Measurements from ENCODE around the gene CDK14.

CDK14 gene

DNA sequence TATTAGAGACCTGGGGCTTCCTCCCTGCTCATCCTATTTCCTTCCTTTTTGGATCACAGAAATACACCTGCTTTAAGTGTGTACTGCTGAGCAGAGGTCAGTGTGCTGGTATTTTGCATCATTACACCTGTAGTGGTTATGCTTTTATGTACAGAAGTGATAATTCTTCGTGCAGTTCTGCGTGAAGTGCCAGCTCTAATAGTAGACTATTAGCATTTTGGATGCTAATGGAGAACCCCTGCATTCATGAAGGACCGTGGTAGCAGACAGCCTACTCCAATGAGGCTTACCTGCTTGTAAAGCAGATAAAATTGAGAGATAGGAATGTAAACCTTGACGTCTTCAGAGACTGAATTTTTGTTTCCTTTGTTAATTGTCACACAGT is 114.3 kb downstream of the CDK14 start:
- H3K4me3 ChIP-seq (ENCODE audit: low read depth, low read length), result no peak overlapping the region
- H3K9ac ChIP-seq (ENCODE audit: low read depth, low read length), result no peak overlapping the region
- no peaks in the 10 kb centered on the region for H3K27me3 ChIP-seq (ENCODE audit: control insufficient read depth, insufficient read depth, low read length)
- H3K9me3 ChIP-seq (ENCODE audit: control insufficient read depth, insufficient read depth, low read length), result no peaks in the 10 kb centered on the region
- peaks cover 11% of the 10 kb centered on the region for H3K4me1 ChIP-seq (ENCODE audit: control insufficient read depth, insufficient read depth, low read length)
- H3K36me3 ChIP-seq (ENCODE audit: control insufficient read depth, insufficient read depth, low read length), result no peaks in the 10 kb centered on the region

DNA sequence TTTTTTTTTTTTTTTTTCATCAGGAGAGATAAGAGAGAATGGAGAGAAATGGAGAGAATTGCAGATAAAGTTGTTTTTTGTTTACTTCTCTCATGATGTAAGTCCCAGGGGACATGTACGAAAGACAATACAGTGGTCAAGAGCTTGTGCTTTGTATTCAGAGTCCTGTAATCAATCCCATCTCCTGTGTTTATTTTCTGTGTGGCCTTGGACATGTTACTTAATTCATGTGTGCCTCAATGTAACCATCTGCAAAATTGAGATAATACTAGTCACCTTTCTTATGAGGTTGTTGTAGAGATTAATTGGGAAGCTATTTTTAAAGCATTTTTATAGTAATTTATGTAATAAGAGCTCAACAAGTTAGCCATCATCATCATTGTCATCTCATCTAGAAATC is 117.5 kb downstream of the CDK14 start:
- no peak overlapping the region for H3K4me3 ChIP-seq (ENCODE audit: low read depth, low read length)
- H3K36me3 ChIP-seq (ENCODE audit: control insufficient read depth, insufficient read depth, low read length), result no peaks in the 10 kb centered on the region
- no peak overlapping the region for H3K9ac ChIP-seq (ENCODE audit: low read depth, low read length)
- no peaks in the 10 kb centered on the region for H3K9me3 ChIP-seq (ENCODE audit: control insufficient read depth, insufficient read depth, low read length)
- no peaks in the 10 kb centered on the region for H3K27me3 ChIP-seq (ENCODE audit: control insufficient read depth, insufficient read depth, low read length)
- H3K4me1 ChIP-seq (ENCODE audit: control insufficient read depth, insufficient read depth, low read length), result peaks cover 11% of the 10 kb centered on the region

DNA sequence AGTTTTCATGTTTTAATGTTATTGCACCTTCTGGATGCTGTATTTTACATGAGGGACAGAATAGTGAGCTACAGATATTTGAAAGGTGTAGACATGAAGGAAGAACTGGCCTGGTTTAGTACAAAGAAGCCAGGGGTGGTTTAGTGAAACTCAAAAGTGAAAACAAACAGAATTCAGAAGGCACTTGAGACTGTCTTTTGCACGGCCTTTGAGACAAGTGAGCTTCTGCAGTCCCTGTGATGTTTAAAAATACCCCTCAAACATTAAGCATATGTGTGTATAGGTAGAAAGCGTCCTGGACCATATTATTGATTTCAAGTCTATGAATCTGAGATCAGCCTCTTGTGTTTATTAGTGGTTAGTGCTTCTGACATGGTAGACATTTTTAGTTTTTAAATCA is 118.9 kb downstream of the CDK14 start:
- Histone ChIP-seq H3K4me1 (ENCODE audit: control insufficient read depth, insufficient read depth, low read length) (peaks cover 5% of the 10 kb centered on the region), H3K4me3 (ENCODE audit: low read depth, low read length) (no peak overlapping the region), H3K9ac (ENCODE audit: low read depth, low read length) (no peak overlapping the region), H3K9me3 (ENCODE audit: control insufficient read depth, insufficient read depth, low read length) (no peaks in the 10 kb centered on the region), H3K36me3 (ENCODE audit: control insufficient read depth, insufficient read depth, low read length) (no peaks in the 10 kb centered on the region), H3K27me3 (ENCODE audit: control insufficient read depth, insufficient read depth, low read length) (no peaks in the 10 kb centered on the region)

DNA sequence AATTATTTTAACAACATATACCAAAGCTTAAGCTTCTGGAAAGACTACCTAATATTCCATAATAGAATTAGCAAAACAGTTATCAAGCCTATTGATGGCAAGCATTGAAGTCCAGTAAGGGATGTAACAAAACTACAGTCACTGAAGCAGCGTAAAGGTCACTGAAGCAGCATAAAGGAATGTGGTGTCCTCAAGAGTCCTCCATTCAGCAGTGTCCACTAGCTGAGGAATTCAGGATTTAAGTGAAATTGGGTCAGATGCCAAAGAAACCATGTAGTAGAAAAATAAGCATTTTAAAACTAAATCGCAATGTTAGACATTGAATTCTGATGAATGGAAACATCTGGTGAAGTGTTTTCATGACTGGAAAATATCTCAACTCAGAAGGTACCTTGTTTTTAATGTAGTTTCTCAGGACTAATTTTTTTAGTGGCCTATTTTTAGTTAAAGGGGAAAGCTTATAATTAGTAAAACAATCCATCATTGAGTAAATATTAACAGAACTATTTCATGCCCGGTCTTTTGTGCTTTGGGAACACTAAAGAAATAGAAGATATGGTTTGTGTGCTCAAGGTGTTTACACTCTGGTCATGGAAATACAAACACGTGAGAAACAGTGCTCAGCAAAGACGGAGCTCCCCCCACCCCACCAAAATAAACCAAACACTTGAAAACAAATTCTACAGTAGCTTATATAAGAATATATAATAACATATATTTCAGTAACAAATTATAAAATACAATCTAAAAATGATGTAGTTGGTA is 121.4 kb downstream of the CDK14 start:
- no peaks in the 10 kb centered on the region for H3K36me3 ChIP-seq (ENCODE audit: control insufficient read depth, insufficient read depth, low read length)
- no peaks in the 10 kb centered on the region for H3K9me3 ChIP-seq (ENCODE audit: control insufficient read depth, insufficient read depth, low read length)
- no peak overlapping the region for H3K9ac ChIP-seq (ENCODE audit: low read depth, low read length)
- no peaks in the 10 kb centered on the region for H3K27me3 ChIP-seq (ENCODE audit: control insufficient read depth, insufficient read depth, low read length)
- H3K4me3 ChIP-seq (ENCODE audit: low read depth, low read length), result no peak overlapping the region
- no peaks in the 10 kb centered on the region for H3K4me1 ChIP-seq (ENCODE audit: control insufficient read depth, insufficient read depth, low read length)

DNA sequence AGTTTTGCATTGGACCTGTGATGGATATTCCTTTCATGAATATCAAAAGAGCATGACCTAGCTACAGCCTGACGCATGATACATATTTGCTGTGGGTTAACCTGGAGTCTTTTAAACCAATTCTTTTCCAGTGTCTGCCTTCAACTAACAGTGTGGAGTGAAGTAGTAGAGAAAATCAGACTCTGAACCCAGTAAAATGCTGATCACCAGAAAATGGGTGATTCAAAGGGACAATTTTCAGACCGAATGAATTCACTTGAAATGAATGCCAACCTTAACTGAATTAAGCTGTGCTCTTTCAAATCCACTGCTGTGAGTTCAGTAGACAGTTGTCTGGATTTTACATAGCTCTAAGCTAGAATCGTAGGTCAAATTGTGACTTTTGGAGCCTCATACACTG is 123.0 kb downstream of the CDK14 start:
- Histone ChIP-seq H3K9ac (ENCODE audit: low read depth, low read length) (no peak overlapping the region), H3K9me3 (ENCODE audit: control insufficient read depth, insufficient read depth, low read length) (no peaks in the 10 kb centered on the region), H3K36me3 (ENCODE audit: control insufficient read depth, insufficient read depth, low read length) (no peaks in the 10 kb centered on the region), H3K4me1 (ENCODE audit: control insufficient read depth, insufficient read depth, low read length) (no peaks in the 10 kb centered on the region), H3K27me3 (ENCODE audit: control insufficient read depth, insufficient read depth, low read length) (no peaks in the 10 kb centered on the region), H3K4me3 (ENCODE audit: low read depth, low read length) (no peak overlapping the region)

DNA sequence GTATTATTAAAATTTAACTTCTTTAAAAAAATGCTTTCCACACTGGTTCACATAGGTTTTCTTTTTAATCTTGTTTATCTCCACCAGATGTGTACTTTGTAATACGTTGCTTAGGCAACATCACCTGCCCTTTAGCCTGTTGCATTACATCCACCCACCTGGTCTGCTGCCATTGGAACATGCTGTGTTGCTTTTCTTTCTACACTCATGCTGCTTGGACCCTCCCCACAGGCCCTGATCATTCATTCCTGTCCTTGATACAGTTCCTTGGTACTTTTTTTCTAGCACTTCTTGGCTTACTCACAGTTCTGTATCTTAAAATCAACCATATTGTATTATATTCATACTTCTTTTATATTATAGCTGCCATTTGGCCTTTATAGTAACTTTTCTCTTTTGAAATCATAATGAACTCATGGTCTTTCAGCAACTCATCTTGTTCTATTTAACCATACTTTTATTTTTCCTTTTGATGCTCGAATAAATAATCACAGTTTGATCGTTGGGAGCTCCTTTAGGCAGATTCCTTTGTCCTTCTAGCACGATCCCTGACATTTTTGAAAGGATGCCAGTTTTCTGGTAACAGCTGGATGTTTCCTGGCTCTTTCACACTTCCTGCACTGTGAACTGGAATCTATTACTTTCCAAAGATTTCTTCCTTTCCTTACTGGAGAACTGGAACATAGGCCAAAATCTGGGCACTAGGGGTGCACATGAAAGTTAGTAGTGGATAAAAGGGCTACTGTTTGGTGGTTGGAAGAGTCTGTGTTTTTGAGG is 125.1 kb downstream of the CDK14 start:
- Histone ChIP-seq H3K4me3 (ENCODE audit: low read depth, low read length) (no peak overlapping the region), H3K9ac (ENCODE audit: low read depth, low read length) (no peak overlapping the region), H3K27me3 (ENCODE audit: control insufficient read depth, insufficient read depth, low read length) (no peaks in the 10 kb centered on the region), H3K9me3 (ENCODE audit: control insufficient read depth, insufficient read depth, low read length) (no peaks in the 10 kb centered on the region), H3K36me3 (ENCODE audit: control insufficient read depth, insufficient read depth, low read length) (no peaks in the 10 kb centered on the region), H3K4me1 (ENCODE audit: control insufficient read depth, insufficient read depth, low read length) (peaks cover 5% of the 10 kb centered on the region)

DNA sequence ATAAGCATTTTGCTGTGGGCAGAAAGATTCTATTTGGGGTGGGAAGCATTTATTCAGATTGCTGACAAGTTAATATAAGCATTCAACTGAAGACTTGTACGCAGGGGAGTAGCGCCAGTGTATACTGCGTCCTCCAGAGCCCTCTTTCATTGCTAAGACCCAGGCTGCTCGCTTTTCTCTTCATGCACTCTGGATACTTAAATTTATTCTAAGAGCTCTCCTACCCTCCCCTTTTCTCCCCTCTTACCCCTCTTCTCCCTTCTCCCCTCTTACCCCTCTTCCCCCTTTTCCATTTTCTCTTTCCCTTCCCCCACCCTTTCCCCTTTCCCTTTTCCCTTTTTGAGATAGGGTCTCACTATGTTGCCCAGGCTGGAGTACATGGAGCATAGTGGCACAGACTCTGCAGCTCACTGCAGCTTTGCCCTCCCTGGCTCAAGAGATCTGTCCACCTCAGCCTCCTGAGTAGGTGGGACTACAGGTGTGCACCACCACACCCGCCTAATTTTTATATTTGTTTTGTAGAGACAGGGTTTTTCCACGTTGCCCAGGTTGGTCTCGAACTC is 125.8 kb downstream of the CDK14 start:
- H3K36me3 ChIP-seq (ENCODE audit: control insufficient read depth, insufficient read depth, low read length), result no peaks in the 10 kb centered on the region
- H3K4me3 ChIP-seq (ENCODE audit: low read depth, low read length), result no peak overlapping the region

DNA sequence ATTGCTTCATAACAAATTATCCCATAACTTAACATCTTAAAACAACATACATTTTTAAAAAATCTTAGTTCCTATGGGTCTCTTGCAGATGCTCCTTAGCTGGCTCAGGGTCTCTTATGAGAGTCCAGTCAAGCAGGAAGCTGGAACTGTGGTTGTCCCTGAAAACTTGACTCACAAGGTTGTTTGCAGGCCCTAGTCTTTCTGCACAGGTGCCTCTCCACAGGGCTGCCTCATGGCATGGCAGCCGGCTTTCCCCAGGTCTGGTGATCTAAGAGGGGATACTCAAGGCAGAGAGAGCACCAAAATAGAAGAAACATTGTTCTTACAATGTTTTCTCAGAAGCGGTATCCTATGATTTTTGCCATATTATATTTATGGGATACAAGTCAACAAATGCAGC is 127.1 kb downstream of the CDK14 start:
- peaks cover 8% of the 10 kb centered on the region for H3K4me1 ChIP-seq (ENCODE audit: control insufficient read depth, insufficient read depth, low read length)
- peaks cover 5% of the 10 kb centered on the region for H3K27me3 ChIP-seq (ENCODE audit: control insufficient read depth, insufficient read depth, low read length)

More for the DNA sequence above, 125.8 kb downstream of the CDK14 start:
- H3K9me3 ChIP-seq (ENCODE audit: control insufficient read depth, insufficient read depth, low read length), result no peaks in the 10 kb centered on the region
- peaks cover 8% of the 10 kb centered on the region for H3K4me1 ChIP-seq (ENCODE audit: control insufficient read depth, insufficient read depth, low read length)
- no peaks in the 10 kb centered on the region for H3K27me3 ChIP-seq (ENCODE audit: control insufficient read depth, insufficient read depth, low read length)
- H3K9ac ChIP-seq (ENCODE audit: low read depth, low read length), result no peak overlapping the region

DNA sequence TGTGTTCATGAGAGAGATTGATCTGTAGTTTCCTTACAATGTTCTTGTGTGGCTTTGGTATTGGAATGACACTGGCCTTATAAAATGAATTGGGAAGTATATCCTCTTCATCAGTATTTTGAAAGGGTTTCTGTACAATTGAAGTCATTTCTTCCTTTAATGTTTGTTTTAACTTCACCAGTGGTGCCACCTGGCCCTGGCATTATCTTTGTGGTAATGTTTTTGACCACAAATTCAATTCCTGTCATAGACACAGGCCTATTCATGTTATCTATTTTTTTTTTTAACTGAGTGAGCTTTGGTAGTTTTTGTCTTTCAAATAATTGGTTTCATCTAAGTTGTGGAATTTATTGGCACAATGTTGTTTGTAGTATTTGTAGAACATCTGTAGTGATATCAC is 127.7 kb downstream of the CDK14 start:
- no peak overlapping the region for H3K4me3 ChIP-seq (ENCODE audit: low read depth, low read length)
- peaks cover 5% of the 10 kb centered on the region for H3K27me3 ChIP-seq (ENCODE audit: control insufficient read depth, insufficient read depth, low read length)
- H3K9ac ChIP-seq (ENCODE audit: low read depth, low read length), result no peak overlapping the region
- H3K9me3 ChIP-seq (ENCODE audit: control insufficient read depth, insufficient read depth, low read length), result no peaks in the 10 kb centered on the region
- no peaks in the 10 kb centered on the region for H3K36me3 ChIP-seq (ENCODE audit: control insufficient read depth, insufficient read depth, low read length)
- H3K4me1 ChIP-seq (ENCODE audit: control insufficient read depth, insufficient read depth, low read length), result peaks cover 8% of the 10 kb centered on the region

More for the DNA sequence above, 127.1 kb downstream of the CDK14 start:
- no peaks in the 10 kb centered on the region for H3K36me3 ChIP-seq (ENCODE audit: control insufficient read depth, insufficient read depth, low read length)
- H3K4me3 ChIP-seq (ENCODE audit: low read depth, low read length), result no peak overlapping the region
- H3K9ac ChIP-seq (ENCODE audit: low read depth, low read length), result no peak overlapping the region
- no peaks in the 10 kb centered on the region for H3K9me3 ChIP-seq (ENCODE audit: control insufficient read depth, insufficient read depth, low read length)

DNA sequence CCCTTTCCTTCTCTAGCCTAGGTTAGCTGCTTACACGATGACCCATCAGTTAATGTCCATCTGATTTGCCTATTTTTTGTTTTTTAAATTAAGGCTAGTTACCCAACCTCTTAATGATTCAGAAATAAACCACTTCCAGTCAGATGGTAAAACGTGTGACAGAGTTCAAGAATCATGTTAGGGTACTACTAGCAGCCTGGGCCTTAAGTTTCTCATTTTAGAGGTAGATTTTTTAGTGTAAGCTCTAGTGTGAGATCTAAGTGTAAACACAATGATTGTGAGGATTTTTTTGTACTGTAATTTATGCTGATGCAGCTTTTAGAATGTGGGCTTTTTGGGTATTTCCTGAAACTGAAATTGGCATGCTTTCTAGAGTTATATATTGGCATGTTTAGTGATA is 130.0 kb downstream of the CDK14 start:
- H3K27me3 ChIP-seq (ENCODE audit: control insufficient read depth, insufficient read depth, low read length), result peaks cover 5% of the 10 kb centered on the region
- H3K9me3 ChIP-seq (ENCODE audit: control insufficient read depth, insufficient read depth, low read length), result no peaks in the 10 kb centered on the region
- H3K9ac ChIP-seq (ENCODE audit: low read depth, low read length), result no peak overlapping the region
- H3K4me1 ChIP-seq (ENCODE audit: control insufficient read depth, insufficient read depth, low read length), result peaks cover 8% of the 10 kb centered on the region
- H3K4me3 ChIP-seq (ENCODE audit: low read depth, low read length), result no peak overlapping the region
- H3K36me3 ChIP-seq (ENCODE audit: control insufficient read depth, insufficient read depth, low read length), result no peaks in the 10 kb centered on the region

DNA sequence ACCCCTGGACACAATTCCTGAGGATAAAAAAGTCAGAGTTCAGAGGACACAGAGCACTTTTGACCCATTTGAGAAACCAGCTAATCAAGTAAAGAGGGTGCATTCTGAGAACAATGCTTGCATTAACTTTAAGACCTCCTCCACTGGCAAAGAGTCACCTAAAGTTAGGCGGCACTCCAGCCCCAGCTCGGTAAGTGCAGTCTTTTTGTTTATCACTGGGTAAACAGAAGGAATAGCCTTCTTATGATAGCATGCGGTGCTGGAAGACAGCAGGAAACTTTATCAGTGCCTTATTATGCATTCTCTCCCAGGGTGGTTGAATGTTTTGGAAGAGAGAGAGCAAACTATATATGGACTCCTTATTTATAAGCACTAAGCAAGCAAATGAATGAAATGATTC is 130.5 kb downstream of the CDK14 start:
- Histone ChIP-seq H3K9ac (ENCODE audit: low read depth, low read length) (no peak overlapping the region), H3K4me3 (ENCODE audit: low read depth, low read length) (no peak overlapping the region), H3K36me3 (ENCODE audit: control insufficient read depth, insufficient read depth, low read length) (no peaks in the 10 kb centered on the region), H3K4me1 (ENCODE audit: control insufficient read depth, insufficient read depth, low read length) (peaks cover 8% of the 10 kb centered on the region), H3K9me3 (ENCODE audit: control insufficient read depth, insufficient read depth, low read length) (no peaks in the 10 kb centered on the region), H3K27me3 (ENCODE audit: control insufficient read depth, insufficient read depth, low read length) (peaks cover 5% of the 10 kb centered on the region)

DNA sequence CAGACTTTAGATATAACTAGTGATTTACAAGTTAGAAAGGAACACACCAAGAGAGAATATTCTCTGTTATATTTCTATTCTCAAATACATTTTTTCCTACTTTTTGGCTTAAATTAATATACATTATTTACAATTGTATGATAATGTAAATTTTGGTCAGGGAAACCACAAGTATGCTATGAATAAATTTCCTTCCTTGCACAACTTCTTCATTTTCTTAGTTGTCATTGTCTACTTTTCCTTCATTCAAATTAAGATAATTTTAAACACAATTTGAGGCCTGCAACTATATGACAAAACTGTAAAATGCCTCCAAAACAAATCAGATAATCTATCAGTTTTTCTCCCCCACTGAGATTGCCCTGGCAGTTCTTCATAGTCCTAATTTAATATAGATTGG is 131.3 kb downstream of the CDK14 start:
- Histone ChIP-seq H3K36me3 (ENCODE audit: control insufficient read depth, insufficient read depth, low read length) (no peaks in the 10 kb centered on the region), H3K4me3 (ENCODE audit: low read depth, low read length) (no peak overlapping the region), H3K9ac (ENCODE audit: low read depth, low read length) (no peak overlapping the region), H3K9me3 (ENCODE audit: control insufficient read depth, insufficient read depth, low read length) (no peaks in the 10 kb centered on the region), H3K27me3 (ENCODE audit: control insufficient read depth, insufficient read depth, low read length) (peaks cover 5% of the 10 kb centered on the region), H3K4me1 (ENCODE audit: control insufficient read depth, insufficient read depth, low read length) (peaks cover 8% of the 10 kb centered on the region)

Data from iPS-15b (cell line).